ENCODE measurements around the gene DESI2.

DESI2 gene

GRCh38 chr1:244626709-244627108 lies 26.2 kb upstream of the DESI2 start:
- no peak overlapping the region for H3K4me3 ChIP-seq (ENCODE audit: low read depth, low read length)
- TF ChIP-seq CTCF (IDR thresholded peaks at IDR 0.05; ENCODE audit: low read depth, low read length), result no peak

DNA sequence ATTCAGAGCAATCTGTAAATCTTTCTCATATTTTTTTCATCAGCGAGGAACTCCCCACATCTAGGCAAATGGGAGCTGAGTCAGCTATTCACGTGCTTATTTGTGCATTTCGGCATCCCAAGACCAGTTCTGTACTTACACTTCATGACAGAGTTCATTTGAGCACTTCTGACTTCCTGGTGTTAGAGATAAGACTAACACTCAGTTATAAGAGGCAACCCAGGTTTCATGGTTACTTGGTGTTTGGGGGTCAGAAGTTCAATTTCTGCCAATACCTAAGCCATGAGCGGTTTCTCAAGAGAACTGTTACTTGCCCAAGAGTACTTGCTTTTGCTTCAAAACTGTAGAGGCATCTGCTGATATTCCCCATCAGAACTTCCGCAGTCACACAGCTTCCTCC lies 24.1 kb upstream of the DESI2 start:
- no peak for TF ChIP-seq CTCF (IDR thresholded peaks at IDR 0.05; ENCODE audit: low read depth, low read length)
- H3K4me3 ChIP-seq (ENCODE audit: low read depth, low read length), result no peak overlapping the region

GRCh38 chr1:244633140-244633539 lies 19.8 kb upstream of the DESI2 start:
- no peak overlapping the region for H3K4me3 ChIP-seq (ENCODE audit: low read depth, low read length)
- no peak for TF ChIP-seq CTCF (IDR thresholded peaks at IDR 0.05; ENCODE audit: low read depth, low read length)

GRCh38 chr1:244634546-244634945 lies 18.4 kb upstream of the DESI2 start:
- TF ChIP-seq CTCF (IDR thresholded peaks at IDR 0.05; ENCODE audit: low read depth, low read length), result no peak

GRCh38 chr1:244636488-244637259 lies 16.3 kb upstream of the DESI2 start:
- TF ChIP-seq CTCF (IDR thresholded peaks at IDR 0.05; ENCODE audit: low read depth, low read length), result no peak
- no peak overlapping the region for H3K4me3 ChIP-seq (ENCODE audit: low read depth, low read length)

More at GRCh38 chr1:244634546-244634945, 18.4 kb upstream of the DESI2 start:
- no peak overlapping the region for H3K4me3 ChIP-seq (ENCODE audit: low read depth, low read length)

GRCh38 chr1:244639561-244639960 lies 13.4 kb upstream of the DESI2 start:
- H3K4me3 ChIP-seq (ENCODE audit: low read depth, low read length), result no peak overlapping the region
- no peak for TF ChIP-seq CTCF (IDR thresholded peaks at IDR 0.05; ENCODE audit: low read depth, low read length)

GRCh38 chr1:244640917-244641316 lies 12.0 kb upstream of the DESI2 start:
- no peak overlapping the region for H3K4me3 ChIP-seq (ENCODE audit: low read depth, low read length)
- no peak for TF ChIP-seq CTCF (IDR thresholded peaks at IDR 0.05; ENCODE audit: low read depth, low read length)

All from WI38 (cell line).